Cardiac atrium fibroblast (primary cell): ENCODE data around the gene FCGR2B. TPM values are rescaled to one million over a fixed set of nuclear protein-coding genes. Genes with fewer than 3 reads are reported as not detected.

ENCODE experiments used
- total RNA-seq: library from RNA; depleted of rRNA; stranded (reverse); fragments of >200 nt; gene quantifications from 2 replicates; pipeline ENCODE4 v1.2.3, GENCODE V29; 2015

FCGR2B gene
- total RNA-seq: not detected in 2 replicates

DNA sequence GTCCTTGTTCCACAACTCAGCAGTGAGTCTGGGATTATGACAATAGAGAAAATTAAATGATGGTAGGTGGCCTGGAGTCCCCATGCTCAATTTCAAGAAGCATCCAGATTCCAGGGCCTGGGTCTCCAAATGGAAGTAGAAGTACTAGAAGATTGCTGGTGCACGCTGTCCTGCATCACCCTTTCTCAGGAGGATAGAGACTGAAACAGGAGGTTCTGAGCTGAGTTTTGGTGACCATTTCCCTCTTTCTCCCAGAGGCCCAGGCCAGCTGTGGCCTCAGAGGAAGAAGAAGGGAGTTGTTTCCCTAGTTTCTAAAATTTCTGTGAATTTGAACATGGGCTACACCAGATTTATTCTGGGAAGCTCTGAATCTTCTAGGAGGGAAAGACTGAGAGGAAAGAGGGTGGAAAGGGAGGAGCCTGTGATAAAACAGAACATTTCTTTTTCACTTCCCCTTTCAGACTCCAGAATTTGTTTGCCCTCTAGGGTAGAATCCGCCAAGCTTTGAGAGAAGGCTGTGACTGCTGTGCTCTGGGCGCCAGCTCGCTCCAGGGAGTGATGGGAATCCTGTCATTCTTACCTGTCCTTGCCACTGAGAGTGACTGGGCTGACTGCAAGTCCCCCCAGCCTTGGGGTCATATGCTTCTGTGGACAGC is at the start of gene FCGR2B:
FCGR2B (plus strand) TSS at position 460 of the 656 bp plus-strand sequence; CDS start at position 559, 99 bp downstream.

DNA sequence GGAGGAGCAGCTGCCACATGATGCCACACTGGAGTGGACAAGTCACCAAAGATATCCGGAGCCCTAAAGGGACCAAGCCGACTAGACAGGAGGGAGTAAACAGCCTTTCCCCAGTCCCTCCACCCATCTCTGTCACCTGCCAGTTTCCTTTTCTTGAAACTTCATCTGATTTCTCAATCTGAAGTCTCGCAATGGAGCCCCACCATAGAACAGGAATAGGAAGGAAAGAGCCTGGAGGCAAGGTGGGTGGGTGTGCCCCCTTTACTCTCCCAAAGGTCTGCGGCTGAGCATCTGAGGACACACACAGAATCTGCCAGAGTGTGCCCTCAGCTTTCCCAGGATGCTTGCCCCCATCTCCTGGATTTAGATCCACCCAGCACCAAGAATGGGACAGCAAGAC is 31.9 kb upstream of the FCGR2B start, which contains the start of gene FCGR3B:
FCGR3B (minus strand) TSS at position 101 of the 400 bp plus-strand sequence; CDS start at position 19, 82 bp downstream.

DNA sequence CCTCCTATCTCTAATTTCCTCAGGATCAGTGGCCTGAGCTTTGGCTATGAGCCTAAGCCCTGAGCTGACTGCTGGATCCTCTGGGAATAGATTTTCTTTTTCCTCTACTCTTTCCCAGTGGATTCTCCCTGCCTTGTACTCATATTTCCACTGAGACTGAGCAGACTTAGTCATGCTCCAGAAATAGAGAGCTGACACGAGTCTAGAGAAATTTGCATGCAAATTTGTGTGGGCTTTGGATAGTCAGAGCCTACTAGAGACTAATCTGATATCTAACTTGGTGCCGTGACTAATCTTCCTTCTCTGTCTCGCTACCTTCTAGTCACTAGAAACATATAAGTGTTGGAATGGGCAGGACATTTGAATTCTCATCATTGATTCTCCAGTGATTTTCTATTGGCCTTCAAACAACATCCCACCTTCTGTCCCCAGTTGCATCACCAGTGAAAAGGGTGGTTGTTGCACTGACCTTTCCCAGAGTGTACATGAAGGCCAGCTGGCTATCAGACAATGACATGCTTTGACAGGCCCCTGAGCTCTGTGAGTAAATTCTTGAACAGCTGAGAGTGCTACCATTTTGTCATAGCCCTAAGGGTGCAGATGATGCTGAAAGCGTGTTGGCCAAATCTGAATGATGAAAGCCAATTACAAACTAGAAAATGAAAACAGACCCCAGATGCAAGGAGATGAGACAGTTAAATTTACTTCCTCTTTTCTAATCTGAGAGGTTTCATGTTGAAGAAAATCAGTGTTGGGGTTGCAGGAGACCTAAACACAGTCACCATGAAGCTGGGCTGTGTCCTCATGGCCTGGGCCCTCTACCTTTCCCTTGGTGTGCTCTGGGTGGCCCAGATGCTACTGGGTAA is 43.8 kb downstream of the FCGR2B start, which contains the start of gene FCRLA:
FCRLA (plus strand) TSS at position 748 of the 866 bp plus-strand sequence; CDS start at position 784, 36 bp downstream.

DNA sequence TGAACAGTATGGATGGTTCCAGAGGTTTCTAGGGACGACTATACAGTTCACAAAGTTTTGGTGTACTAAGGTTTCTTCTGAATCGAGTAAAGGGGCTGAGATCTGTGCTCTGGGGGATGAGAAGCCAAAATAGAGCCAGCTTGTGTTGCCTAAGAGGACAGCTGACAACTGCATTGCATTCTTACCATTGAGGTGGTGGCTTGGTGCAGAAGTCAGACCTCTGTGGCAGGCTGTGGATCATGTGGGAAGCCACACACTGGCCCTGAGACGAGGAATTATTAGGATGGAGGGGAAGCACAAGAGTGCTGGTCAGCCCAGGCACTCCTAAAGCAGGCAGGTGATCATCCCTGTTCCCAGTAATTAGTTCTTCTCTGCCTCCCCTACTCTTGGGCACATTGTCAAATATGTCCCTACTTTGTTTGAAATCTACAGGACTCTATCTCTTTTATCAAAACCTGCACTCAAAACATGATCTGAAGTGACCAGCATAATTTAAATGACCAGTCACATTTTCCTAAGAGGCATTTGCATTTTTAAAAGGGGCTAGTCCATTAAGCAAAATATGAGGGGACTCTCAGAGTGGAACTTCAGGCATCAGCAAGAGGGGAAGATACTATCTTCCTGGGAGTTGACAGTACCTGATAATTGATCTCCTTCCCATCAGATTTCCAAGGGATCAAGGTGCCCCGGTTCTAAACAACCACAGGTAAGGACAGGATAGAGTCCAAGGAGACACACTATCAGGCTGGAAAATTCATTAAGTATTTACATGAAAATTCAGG is 58.2 kb downstream of the FCGR2B start, which contains the start of gene FCRLB:
FCRLB (plus strand) TSS at position 589 of the 782 bp plus-strand sequence. CDS start 1,129 bp downstream, outside the sequence.

Other genes with a start within 250 kb of the FCGR2B start
- gene FCGR2A, start 157.7 kb upstream of the FCGR2B start, total RNA-seq: not detected in 2 replicates
- gene HSPA6, start 138.6 kb upstream of the FCGR2B start, total RNA-seq: 0.90 TPM in 1 of 2 replicates, not detected in the other
- not detected in 2 replicates for gene FCGR3A, start 113.3 kb upstream of the FCGR2B start, total RNA-seq
- not detected in 2 replicates for gene FCGR3B, start 32.0 kb upstream of the FCGR2B start, total RNA-seq
- gene FCRLA, start 44.1 kb downstream of the FCGR2B start, total RNA-seq: 2.3 TPM in 1 of 2 replicates, not detected in the other
- gene FCRLB, start 58.4 kb downstream of the FCGR2B start, total RNA-seq: 0.18 and 1.8 TPM in 2 replicates
- gene DUSP12, start 86.6 kb downstream of the FCGR2B start, total RNA-seq: 11.7 and 36.8 TPM in 2 replicates
- gene ATF6, start 103.2 kb downstream of the FCGR2B start, total RNA-seq: 20.0 and 23.3 TPM in 2 replicates